HepG2 (cell line): ENCODE measurements around the gene C13orf46. TPM values are rescaled to one million over a fixed set of nuclear protein-coding genes. Genes with fewer than 3 reads are reported as not detected.
A peak's percentile ranks its signal among the peaks of the same experiment; 100 is the strongest.

ENCODE experiments used
- ATAC-seq: fragments of 200-7000 bp; cut with Tn5 transposase; 3 replicates; pipeline ENCODE4 v1.9.1; 2020; ENCODE audit warnings: mild to moderate bottlenecking, moderate library complexity
- BruUV-seq: library from RNA; stranded (reverse); fragments of 400-500 nt; replicated peaks from 2 replicates; lab custom pipeline; 2021; lab: Mats Ljungman, UMichigan
- CTCF ChIA-PET: fragments of 300-600 bp; formaldehyde crosslinking; extraction: SDS; loops from one replicate; lab custom pipeline; 2021; ENCODE audit warnings: low total read pairs, inconsistent platforms, low intra/inter-chr PET ratio; lab: Yijun Ruan, JAX
- POLR2A ChIA-PET: fragments of 350-600 bp; sonication (Branson Sonifier 250); formaldehyde crosslinking; loops from one replicate; lab custom pipeline; 2020; ENCODE audit warnings: antibody characterized with exemption, inconsistent platforms; lab: Yijun Ruan, JAX
- DNase-seq: peaks from one replicate; pipeline ENCODE4 v3.0.0-alpha.2; 2015; ENCODE audit warnings: low spot score
- FAIRE-seq: peaks from 3 replicates; lab custom pipeline; 2011; peaks lifted over from hg19 to GRCh38; lab: Jason Lieb, UNC
- H2AFZ ChIP-seq: one replicate; pipeline ENCODE4 v1.6.1; 2011; ENCODE audit warnings: low read length, inconsistent platforms
- H3K27ac ChIP-seq: fragments of 300-600 bp; 3 replicates; pipeline ENCODE4 v1.8.0; 2011; ENCODE audit warnings: mixed run types, mild to moderate bottlenecking, mixed read lengths, low read length, inconsistent platforms; ENCODE audit not compliant: insufficient read depth; ENCODE audit errors: extremely low read length
- H3K27me3 ChIP-seq, 2 experiments: fragments of 200-600 bp in 1 of 2; 2 replicates in 1 of 2; 3 replicates in 1 of 2; pipeline versions ENCODE4 v1.6.0 to v1.8.0; 2011; ENCODE audit warnings: low read length in 2 of 2, mild to moderate bottlenecking in 2 of 2, moderate library complexity in 2 of 2, inconsistent platforms in 1 of 2; ENCODE audit not compliant: insufficient read depth in 2 of 2, control insufficient read depth in 1 of 2
- H3K36me3 ChIP-seq, 2 experiments: fragments of 200-600 bp in 1 of 2; replicated peaks in 1 of 2; 2 replicates in 1 of 2; 3 replicates in 1 of 2; pipeline versions ENCODE4 v1.5.1 to v1.8.0; 2011; ENCODE audit warnings: low read length in 2 of 2, inconsistent platforms in 1 of 2; ENCODE audit not compliant: insufficient read depth in 2 of 2, control insufficient read depth in 1 of 2
- H3K4me1 ChIP-seq: 2 replicates; pipeline ENCODE4 v1.5.1; 2012; ENCODE audit warnings: low read length, inconsistent platforms; ENCODE audit not compliant: insufficient read depth
- H3K4me2 ChIP-seq: 2 replicates; pipeline ENCODE4 v1.6.0; 2011; ENCODE audit warnings: low read depth, low read length, inconsistent platforms
- H3K4me3 ChIP-seq, 3 experiments: fragments of 200-600 bp in 1 of 3; sonication (generic), shearing (Covaris generic) in 1 of 3; replicated peaks in 1 of 3; 2 replicates each; pipeline ENCODE4 v1.5.1; 2011 to 2016; ENCODE audit warnings: low read length in 3 of 3, inconsistent platforms in 2 of 3, low read depth in 2 of 3, mild to moderate bottlenecking in 2 of 3, control low read depth in 1 of 3, mixed read lengths in 1 of 3; ENCODE audit not compliant: insufficient read depth in 1 of 3
- H3K79me2 ChIP-seq: one replicate; pipeline ENCODE4 v1.6.1; 2011; ENCODE audit warnings: low read length, inconsistent platforms; ENCODE audit not compliant: insufficient read depth
- H3K9ac ChIP-seq: 2 replicates; pipeline ENCODE4 v1.6.0; 2011; ENCODE audit warnings: mild to moderate bottlenecking, low read depth, low read length, inconsistent platforms; ENCODE audit not compliant: insufficient read depth
- H3K9me3 ChIP-seq: 2 replicates; pipeline ENCODE4 v1.5.1; 2012; ENCODE audit warnings: mild to moderate bottlenecking, low read length
- H4K20me1 ChIP-seq: 2 replicates; pipeline ENCODE4 v1.6.0; 2011; ENCODE audit warnings: inconsistent platforms, mild to moderate bottlenecking, low read length, moderate library complexity; ENCODE audit not compliant: insufficient read depth
- AGO1 ChIP-seq: fragments of 200-400 bp; formaldehyde crosslinking; IDR thresholded peaks from 2 replicates; pipeline ENCODE4 v1.6.1; 2017; ENCODE audit warnings: mild to moderate bottlenecking, low read depth, low read length, moderate library complexity; ENCODE audit not compliant: poor library complexity, severe bottlenecking
- ETV5 ChIP-seq: IDR thresholded peaks from 2 replicates; pipeline ENCODE4 v1.6.1; 2018; ENCODE audit warnings: missing biosample characterization, missing genetic modification reagents, inconsistent platforms, borderline replicate concordance
- GATA4 ChIP-seq: sonication (generic); IDR thresholded peaks from 2 replicates; pipeline ENCODE4 v1.6.1; 2016; ENCODE audit warnings: antibody characterized with exemption, low read depth, borderline replicate concordance
- GLI4 ChIP-seq: sonication (generic); formaldehyde crosslinking; IDR thresholded peaks from 2 replicates; pipeline ENCODE4 v1.5.1; 2020; ENCODE audit warnings: missing genetic modification reagents, mild to moderate bottlenecking, moderate library complexity, borderline replicate concordance
- GPN1 ChIP-seq: sonication (generic); formaldehyde crosslinking; IDR thresholded peaks from 2 replicates; pipeline ENCODE4 v1.5.1; 2020; ENCODE audit warnings: missing genetic modification reagents, borderline replicate concordance
- HNF4A ChIP-seq: sonication (generic); formaldehyde crosslinking; IDR thresholded peaks from 2 replicates; pipeline ENCODE4 v1.4.0; 2020; ENCODE audit warnings: missing genetic modification reagents
- JARID2 ChIP-seq: sonication (generic); formaldehyde crosslinking; IDR thresholded peaks from 2 replicates; pipeline ENCODE4 v1.8.1; 2023; ENCODE audit warnings: missing genetic modification reagents, inconsistent platforms; ENCODE audit not compliant: insufficient replicate concordance
- KDM2A ChIP-seq: sonication (generic); formaldehyde crosslinking; IDR thresholded peaks from 2 replicates; pipeline ENCODE4 v1.4.0; 2020; ENCODE audit warnings: low read depth, missing genetic modification reagents, borderline replicate concordance
- NR2F2 ChIP-seq: IDR thresholded peaks from 2 replicates; pipeline ENCODE4 v1.6.1; 2012; ENCODE audit warnings: low read depth, inconsistent platforms, borderline replicate concordance
- RAD21 ChIP-seq: fragments of 450-650 bp; formaldehyde crosslinking; IDR thresholded peaks from 2 replicates; pipeline ENCODE4 v1.5.0; 2020; ENCODE audit warnings: mild to moderate bottlenecking
- SMC3 ChIP-seq: IDR thresholded peaks from 2 replicates; pipeline ENCODE4 v1.6.1; 2011; ENCODE audit warnings: low read length, improper control_type of control experiment
- STAG1 ChIP-seq: sonication (generic); formaldehyde crosslinking; IDR thresholded peaks from 2 replicates; pipeline ENCODE4 v1.4.0; 2020; ENCODE audit warnings: missing genetic modification reagents
- YEATS4 ChIP-seq: sonication (generic); formaldehyde crosslinking; IDR thresholded peaks from 2 replicates; pipeline ENCODE4 v1.4.0; 2020; ENCODE audit warnings: missing genetic modification reagents, borderline replicate concordance
- ZNF20 ChIP-seq: sonication (generic); formaldehyde crosslinking; IDR thresholded peaks from 2 replicates; pipeline ENCODE4 v1.4.0; 2020; ENCODE audit warnings: mild to moderate bottlenecking, moderate library complexity, missing genetic modification reagents
- ZNF605 ChIP-seq: sonication (generic); formaldehyde crosslinking; IDR thresholded peaks from 2 replicates; pipeline ENCODE4 v1.8.0; 2022; ENCODE audit warnings: mild to moderate bottlenecking, missing genetic modification reagents
- ZNF792 ChIP-seq: IDR thresholded peaks from 2 replicates; pipeline ENCODE4 v1.6.1; 2016
- ZSCAN30 ChIP-seq: sonication (generic); formaldehyde crosslinking; IDR thresholded peaks from 2 replicates; pipeline ENCODE4 v1.5.0; 2020; ENCODE audit warnings: mild to moderate bottlenecking, missing genetic modification reagents
- WGBS: methylation state at CpG from one replicate; pipeline ENCODE4 v1.1.6; 2017; ENCODE audit warnings: low lambda C conversion rate; 5-methylcytosine and 5-hydroxymethylcytosine counted together
- in situ Hi-C: cut with HindIII; loops from 2 replicates; pipeline ENCODE4 v1.10.0; 2017; ENCODE audit warnings: low pct_unique_long_range_greater_than_20kb; ENCODE audit not compliant: extremely low pct_ligation_motif_present
- intact Hi-C: fragments of 100-400 bp; cut with micrococcal nuclease; formaldehyde crosslinking; loops from one replicate; pipeline ENCODE4 v1.10.0; 2022; ENCODE audit not compliant: unreplicated experiment
- polyA plus RNA-seq, 8 experiments: library from polyadenylated mRNA; depleted of rRNA in 3 of 8; stranded (reverse) in 7 of 8; unstranded in 1 of 8; fragments of >200 nt; fragmentation: Illumina TruSeq in 4 of 8; extraction: Trizol in 4 of 8; gene quantifications; 2 replicates each; pipeline versions ENCODE4 v1.2.1 to v1.2.3, GENCODE V29; 2011 to 2016; ENCODE audit warnings: low read depth in 4 of 8, missing spikeins in 1 of 8, mixed read lengths in 1 of 8; ENCODE audit not compliant: insufficient read depth in 1 of 8
- total RNA-seq, 5 experiments: library from RNA; depleted of rRNA; stranded (reverse); fragments of >200 nt; fragmentation: Illumina TruSeq; extraction: Trizol; gene quantifications; 2 replicates each; pipeline ENCODE4 v1.2.3, GENCODE V29; 2016; ENCODE audit warnings: low read depth in 1 of 5
- TF ChIP-seq, protein P1 (sequence below): sonication (generic); formaldehyde crosslinking; IDR thresholded peaks from 2 replicates; pipeline ENCODE4 v1.5.0; 2020; ENCODE audit warnings: mild to moderate bottlenecking, missing genetic modification reagents

Gene C13orf46
- total and polyA plus RNA-seq, 2 of the 13 experiments (the other 11 are each of a cell fraction or from before 2014, with no cell fraction given) = 0.01 TPM; not detected in 1

DNA sequence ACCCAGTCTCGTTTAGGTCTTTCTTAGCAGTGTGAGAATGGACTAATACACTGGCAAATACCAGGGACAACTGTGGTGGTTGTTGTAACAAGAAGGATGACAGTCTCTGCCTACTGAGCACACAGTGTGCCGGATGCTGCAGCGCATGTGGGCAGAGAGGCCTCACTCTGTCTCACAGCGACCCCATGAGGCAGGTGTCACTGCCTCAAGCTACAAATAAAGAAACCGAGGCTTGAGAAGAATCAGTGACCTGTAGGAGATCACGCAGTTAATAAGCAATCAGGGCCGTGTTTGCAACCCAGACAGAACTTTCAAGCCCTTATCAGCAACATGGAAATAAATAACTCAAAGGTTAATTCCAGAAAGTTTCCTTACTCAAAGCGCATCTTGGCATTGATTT is 69.5 kb downstream of the C13orf46 start (continued):
- TF ChIP-seq JARID2 (CRISPR knock-in tag) = no peak
- no peak for TF ChIP-seq ZNF792 (CRISPR knock-in tag)
- 0 out of 2 replicates have a peak, but pooled peaks have one; percentile 12 for TF ChIP-seq ETV5 (CRISPR knock-in tag)
- no peak for TF ChIP-seq YEATS4 (CRISPR knock-in tag)
- no peak for TF ChIP-seq ZNF605 (CRISPR knock-in tag)
- no peak for TF ChIP-seq AGO1
- no peak for TF ChIP-seq HNF4A (CRISPR knock-in tag)
- TF ChIP-seq GLI4 = no peak
- peak; percentile 68 for TF ChIP-seq SMC3
- TF ChIP-seq STAG1 (CRISPR knock-in tag) = peak; percentile 92
- TF ChIP-seq GATA4 = no peak
- TF ChIP-seq RAD21 = peak; percentile 80
- TF ChIP-seq KDM2A (CRISPR knock-in tag) = peak; percentile 60; the same call in 1 of the 2 replicates

DNA sequence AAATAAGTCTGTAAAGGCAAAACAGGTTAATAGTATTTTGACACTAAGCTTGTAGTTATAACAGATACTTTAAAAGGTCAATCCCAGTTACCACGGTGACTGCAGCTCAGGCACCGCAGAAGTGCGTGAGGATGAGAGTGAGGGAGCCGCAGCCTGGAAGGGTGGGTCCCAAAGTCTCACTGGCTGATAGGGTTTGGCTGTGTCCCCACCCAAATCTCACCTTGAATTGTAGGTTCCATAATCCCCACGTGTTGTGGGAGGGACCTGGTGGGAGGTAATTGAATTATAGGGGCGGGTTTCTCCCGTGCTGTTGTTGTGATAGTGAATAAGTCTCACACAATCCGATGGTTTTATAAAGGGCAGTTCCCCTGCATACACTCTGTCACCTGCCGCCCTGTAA is 70.0 kb downstream of the C13orf46 start:
- TF ChIP-seq ZNF20 (CRISPR knock-in tag) (no peak), ZSCAN30 (CRISPR knock-in tag) (no peak), GPN1 (CRISPR knock-in tag) (no peak), NR2F2 (no peak)
- TF ChIP-seq, protein P1, sequence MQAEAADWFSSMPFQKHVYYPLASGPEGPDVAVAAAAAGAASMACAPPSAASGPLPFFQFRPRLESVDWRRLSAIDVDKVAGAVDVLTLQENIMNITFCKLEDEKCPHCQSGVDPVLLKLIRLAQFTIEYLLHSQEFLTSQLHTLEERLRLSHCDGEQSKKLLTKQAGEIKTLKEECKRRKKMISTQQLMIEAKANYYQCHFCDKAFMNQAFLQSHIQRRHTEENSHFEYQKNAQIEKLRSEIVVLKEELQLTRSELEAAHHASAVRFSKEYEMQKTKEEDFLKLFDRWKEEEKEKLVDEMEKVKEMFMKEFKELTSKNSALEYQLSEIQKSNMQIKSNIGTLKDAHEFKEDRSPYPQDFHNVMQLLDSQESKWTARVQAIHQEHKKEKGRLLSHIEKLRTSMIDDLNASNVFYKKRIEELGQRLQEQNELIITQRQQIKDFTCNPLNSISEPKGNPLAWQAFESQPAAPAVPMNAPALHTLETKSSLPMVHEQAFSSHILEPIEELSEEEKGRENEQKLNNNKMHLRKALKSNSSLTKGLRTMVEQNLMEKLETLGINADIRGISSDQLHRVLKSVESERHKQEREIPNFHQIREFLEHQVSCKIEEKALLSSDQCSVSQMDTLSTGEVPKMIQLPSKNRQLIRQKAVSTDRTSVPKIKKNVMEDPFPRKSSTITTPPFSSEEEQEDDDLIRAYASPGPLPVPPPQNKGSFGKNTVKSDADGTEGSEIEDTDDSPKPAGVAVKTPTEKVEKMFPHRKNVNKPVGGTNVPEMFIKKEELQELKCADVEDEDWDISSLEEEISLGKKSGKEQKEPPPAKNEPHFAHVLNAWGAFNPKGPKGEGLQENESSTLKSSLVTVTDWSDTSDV (CRISPR knock-in tag) = no peak
- BruUV-seq = no TSS peak

More for the DNA sequence above, 70.0 kb downstream of the C13orf46 start:
- in situ Hi-C loops (loop anchor here (5.0 kb wide), 1 partner anchor 87 kb away; no protein-coding TSS in a partner anchor), intact Hi-C loops (loop anchor here (2.0 kb wide), 1 partner anchor 87 kb away; no protein-coding TSS in a partner anchor)
- Histone ChIP-seq H3K9me3 (no peaks in the 10 kb centered on the region), H3K4me3 (no peak overlapping the region), H3K79me2 (no peaks in the 10 kb centered on the region), H2AFZ (no peak overlapping the region), H3K27ac (no peak overlapping the region), H3K9ac (no peak overlapping the region), H3K27me3 (peaks cover 4 to 38% of the 10 kb centered on the region in 2 experiments), H3K4me1 (no peaks in the 10 kb centered on the region), H3K4me2 (no peak overlapping the region), H3K36me3 (no peaks in the 10 kb centered on the region), H4K20me1 (no peaks in the 10 kb centered on the region)
- DNase-seq = no peak
- no peak for FAIRE-seq
- WGBS = 68% methylated on average over 9 of the region's 9 CpGs
- CTCF ChIA-PET = interaction anchor here (2.1 kb wide), 1 partner anchor 87 kb away, joined by 12 read pairs; no protein-coding TSS in a partner anchor
- no peak for ATAC-seq
- POLR2A ChIA-PET = no interaction called here
